NT2/D1 (cell line): ENCODE results near the gene DPP9.
"Not testable (repeated sequence)": the region's sequence is repeated elsewhere in the genome, so short reads cannot be mapped to it uniquely, and the experiment has no call there.

Experiments used
- SUZ12 ChIP-seq: IDR thresholded peaks from 2 replicates; pipeline ENCODE4 v1.6.1; 2011; ENCODE audit not compliant: insufficient read length, insufficient read depth; ENCODE audit errors: extremely low read depth
- YY1 ChIP-seq: IDR thresholded peaks from 2 replicates; pipeline ENCODE4 v1.6.1; 2011; ENCODE audit not compliant: insufficient read length, insufficient read depth
- ZNF274 ChIP-seq: IDR thresholded peaks from 2 replicates; pipeline ENCODE4 v1.6.1; 2011; ENCODE audit warnings: mild to moderate bottlenecking, low read depth, low read length

DNA sequence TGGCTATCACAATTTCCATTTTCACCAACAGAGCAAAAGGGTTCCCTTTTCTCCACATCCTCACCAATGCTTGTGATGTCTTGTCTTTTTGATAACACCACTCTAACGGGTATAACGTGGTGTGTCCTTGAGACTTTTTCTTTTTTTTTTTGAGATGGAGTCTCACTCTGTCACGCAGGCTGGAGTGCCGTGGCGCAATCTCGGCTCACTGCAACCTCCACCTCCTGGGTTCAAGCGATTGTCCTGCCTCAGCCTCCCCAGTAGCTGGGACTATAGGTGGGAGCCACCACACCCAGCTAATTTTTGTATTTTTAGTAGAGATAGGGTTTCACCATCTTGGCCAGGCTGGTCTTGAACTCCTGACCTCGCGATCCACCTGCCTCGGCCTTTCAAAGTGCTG, 21.5 kb upstream of the DPP9 start:
- TF ChIP-seq YY1, ZNF274, SUZ12: not testable (repeated sequence)
